Left lung (tissue), 10 donors: ENCODE results near the gene ITGB6. TPM values are rescaled to one million over a fixed set of nuclear protein-coding genes. Genes with fewer than 3 reads are reported as not detected.

Source experiments
- ATAC-seq: fragments of 200-7000 bp; cut with Tn5 transposase; one replicate; pipeline ENCODE4 v1.9.1; 2020; ENCODE audit warnings: moderate library complexity
- DNase-seq, 4 donors: peaks; one replicate each; pipeline ENCODE4 v3.0.0-alpha.2; 2013 to 2020
- H3K27ac ChIP-seq, 2 donors: fragments of 200-600 bp; sonication (generic) in 1 of 2; one replicate each; pipeline versions ENCODE4 v1.5.0 to v1.8.0; 2020 to 2021
- H3K27me3 ChIP-seq, 2 donors: fragments of 200-600 bp; sonication (generic) in 1 of 2; one replicate each; pipeline versions ENCODE4 v1.5.0 to v1.8.0; 2020 to 2021
- H3K36me3 ChIP-seq, 2 donors: fragments of 200-600 bp; sonication (generic) in 1 of 2; one replicate each; pipeline versions ENCODE4 v1.5.0 to v1.8.0; 2020 to 2021
- H3K4me1 ChIP-seq, 2 donors: fragments of 200-600 bp; one replicate each; pipeline ENCODE4 v1.8.0; 2021
- H3K4me3 ChIP-seq, 2 donors: fragments of 200-600 bp; sonication (generic) in 1 of 2; one replicate each; pipeline versions ENCODE4 v1.5.0 to v1.8.0; 2020 to 2021; ENCODE audit warnings: mild to moderate bottlenecking in 1 of 2
- H3K9me3 ChIP-seq, 2 donors: fragments of 200-600 bp; sonication (generic) in 1 of 2; one replicate each; pipeline versions ENCODE4 v1.5.0 to v1.8.0; 2020 to 2021
- CTCF ChIP-seq, 2 donors: fragments of 200-600 bp; sonication (generic) in 1 of 2; IDR thresholded peaks; one replicate each; pipeline versions ENCODE4 v1.5.0 to v1.8.0; 2021; ENCODE audit warnings: antibody characterized with exemption in 2 of 2
- intact Hi-C, 2 donors: fragments of 100-400 bp; cut with DNase I; formaldehyde crosslinking; loops; one replicate each; pipeline versions ENCODE4 v1.11.2 to v1.14.2; 2022
- polyA plus RNA-seq, 6 donors: library from polyadenylated mRNA; unstranded; fragments of 120-200 nt; gene quantifications; one replicate each; pipeline ENCODE4 v1.2.1, GENCODE V29; 2013; ENCODE audit not compliant: insufficient read length in 6 of 6
- total RNA-seq, 2 donors: library from RNA; stranded (reverse); fragmentation: NEBNext Ultra II Directional; extraction: Animal tissue kit (Norgen Biotek cat#: 25700); gene quantifications; one replicate each; pipeline ENCODE4 v1.2.1, GENCODE V29; 2021
- donor health status: DM: no; HTN: yes; CAD: no.
- donor health status: DM: no; HTN: no; CAD: no.

ITGB6 gene
- total and polyA plus RNA-seq, 8 donors: 4.4 to 227 (median 8.5) TPM

DNA sequence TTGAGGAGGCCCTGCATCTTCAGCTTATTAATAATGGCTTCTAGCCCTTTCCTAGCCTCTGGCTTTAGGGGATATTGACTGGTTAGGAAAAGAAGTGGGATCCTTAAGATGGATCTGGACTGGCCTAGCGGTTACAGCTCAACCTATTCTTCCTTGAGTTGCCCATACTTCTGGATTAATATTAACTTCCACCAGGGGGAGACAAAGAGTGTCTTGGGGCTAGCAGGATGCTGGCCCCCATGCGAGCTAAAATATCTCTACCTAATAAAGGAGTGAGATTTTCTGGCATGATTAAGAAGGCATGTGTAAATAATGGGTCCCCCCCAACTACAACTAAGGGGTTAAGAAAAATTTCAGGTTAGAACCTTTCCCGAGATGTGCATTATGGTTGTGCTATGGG is 114.4 kb downstream of the ITGB6 start:
- H3K27ac ChIP-seq: no peak overlapping the region
- no peaks in the 10 kb centered on the region for H3K4me1 ChIP-seq
- no peaks in the 10 kb centered on the region for H3K27me3 ChIP-seq
- H3K36me3 ChIP-seq: no peaks in the 10 kb centered on the region
- no peak overlapping the region for H3K4me3 ChIP-seq
- intact Hi-C loops: no loop called here
- no peak for ATAC-seq
- DNase-seq: no peak
- TF ChIP-seq CTCF (IDR thresholded peaks at IDR 0.05): no peak
- H3K9me3 ChIP-seq: peaks cover 6 to 82% of the 10 kb centered on the region in 2 donors

- DNase-seq: no peak
- no peak for ATAC-seq
- Histone ChIP-seq H3K9me3 (peaks cover 0 to 18% of the 10 kb centered on the region in 2 donors), H3K4me3 (no peak overlapping the region), H3K4me1 (no peaks in the 10 kb centered on the region), H3K27me3 (no peaks in the 10 kb centered on the region), H3K27ac (no peak overlapping the region), H3K36me3 (no peaks in the 10 kb centered on the region)
- intact Hi-C loops: no loop called here
- TF ChIP-seq CTCF (IDR thresholded peaks at IDR 0.05): no peak
Measured at GRCh38 chr2:160077912-160078810, 121.9 kb downstream of the ITGB6 start.

GRCh38 chr2:160076914-160077313 is 123.2 kb downstream of the ITGB6 start:
- peaks cover 0 to 11% of the 10 kb centered on the region in 2 donors for H3K9me3 ChIP-seq
- no peaks in the 10 kb centered on the region for H3K27me3 ChIP-seq
- no peak for TF ChIP-seq CTCF (IDR thresholded peaks at IDR 0.05)
- ATAC-seq: no peak
- no peak overlapping the region for H3K4me3 ChIP-seq
- no peaks in the 10 kb centered on the region for H3K36me3 ChIP-seq
- no peak overlapping the region for H3K27ac ChIP-seq
- no peaks in the 10 kb centered on the region for H3K4me1 ChIP-seq
- no peak for DNase-seq
- intact Hi-C loops: no loop called here

DNA sequence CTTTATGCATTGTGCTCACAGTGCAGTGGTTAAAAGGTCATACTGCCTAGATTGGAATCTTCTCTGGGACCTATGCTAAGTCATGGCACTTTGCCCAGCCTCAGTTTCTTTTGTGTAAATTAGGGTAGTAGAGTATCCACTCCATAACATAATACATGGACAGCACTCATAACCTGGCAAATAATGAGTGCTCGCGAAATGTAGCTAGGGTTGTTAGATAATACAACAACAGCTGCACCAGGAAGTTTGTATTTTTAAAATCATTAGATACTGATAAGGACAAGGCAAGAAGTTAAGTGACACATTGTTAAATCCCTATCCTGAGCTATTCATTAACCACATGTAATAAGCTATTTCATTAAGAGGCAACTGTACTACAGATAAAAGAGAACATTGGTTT is 123.8 kb downstream of the ITGB6 start:
- no peak overlapping the region for H3K4me3 ChIP-seq
- DNase-seq: no peak
- H3K9me3 ChIP-seq: peaks cover 0 to 11% of the 10 kb centered on the region in 2 donors
- H3K27me3 ChIP-seq: no peaks in the 10 kb centered on the region
- no peak overlapping the region for H3K27ac ChIP-seq
- intact Hi-C loops: no loop called here
- no peaks in the 10 kb centered on the region for H3K4me1 ChIP-seq
- TF ChIP-seq CTCF (IDR thresholded peaks at IDR 0.05): no peak
- ATAC-seq: peak; percentile 42
- H3K36me3 ChIP-seq: no peaks in the 10 kb centered on the region

- intact Hi-C loops: no loop called here
- H3K27ac ChIP-seq: no peak overlapping the region
- H3K4me3 ChIP-seq: no peak overlapping the region
- DNase-seq (no peak), ATAC-seq (no peak)
- H3K27me3 ChIP-seq: no peaks in the 10 kb centered on the region
- H3K4me1 ChIP-seq: no peaks in the 10 kb centered on the region
- no peaks in the 10 kb centered on the region for H3K36me3 ChIP-seq
- H3K9me3 ChIP-seq: peaks cover 0 to 8% of the 10 kb centered on the region in 2 donors
- TF ChIP-seq CTCF (IDR thresholded peaks at IDR 0.05): no peak
Measured at GRCh38 chr2:160075171-160075570, 124.9 kb downstream of the ITGB6 start.
